Measurements from ENCODE around the gene DUSP10.

- TF ChIP-seq POLR2A (IDR thresholded peaks at IDR 0.05) (no peak), CTCF (IDR thresholded peaks at IDR 0.05) (no peak)
These were observed 49.2 kb downstream of the DUSP10 start for GRCh38 chr1:221692643-221693042.
